ENCODE results near the gene CACNA1H. TPM values are rescaled to one million over a fixed set of nuclear protein-coding genes. Genes with fewer than 3 reads are reported as not detected.

The CACNA1H gene
- total and polyA plus RNA-seq, 2 of the 8 experiments (the other 6 are each of a cell fraction or from before 2014, with no cell fraction given) = 14.0 to 28.7 TPM

DNA sequence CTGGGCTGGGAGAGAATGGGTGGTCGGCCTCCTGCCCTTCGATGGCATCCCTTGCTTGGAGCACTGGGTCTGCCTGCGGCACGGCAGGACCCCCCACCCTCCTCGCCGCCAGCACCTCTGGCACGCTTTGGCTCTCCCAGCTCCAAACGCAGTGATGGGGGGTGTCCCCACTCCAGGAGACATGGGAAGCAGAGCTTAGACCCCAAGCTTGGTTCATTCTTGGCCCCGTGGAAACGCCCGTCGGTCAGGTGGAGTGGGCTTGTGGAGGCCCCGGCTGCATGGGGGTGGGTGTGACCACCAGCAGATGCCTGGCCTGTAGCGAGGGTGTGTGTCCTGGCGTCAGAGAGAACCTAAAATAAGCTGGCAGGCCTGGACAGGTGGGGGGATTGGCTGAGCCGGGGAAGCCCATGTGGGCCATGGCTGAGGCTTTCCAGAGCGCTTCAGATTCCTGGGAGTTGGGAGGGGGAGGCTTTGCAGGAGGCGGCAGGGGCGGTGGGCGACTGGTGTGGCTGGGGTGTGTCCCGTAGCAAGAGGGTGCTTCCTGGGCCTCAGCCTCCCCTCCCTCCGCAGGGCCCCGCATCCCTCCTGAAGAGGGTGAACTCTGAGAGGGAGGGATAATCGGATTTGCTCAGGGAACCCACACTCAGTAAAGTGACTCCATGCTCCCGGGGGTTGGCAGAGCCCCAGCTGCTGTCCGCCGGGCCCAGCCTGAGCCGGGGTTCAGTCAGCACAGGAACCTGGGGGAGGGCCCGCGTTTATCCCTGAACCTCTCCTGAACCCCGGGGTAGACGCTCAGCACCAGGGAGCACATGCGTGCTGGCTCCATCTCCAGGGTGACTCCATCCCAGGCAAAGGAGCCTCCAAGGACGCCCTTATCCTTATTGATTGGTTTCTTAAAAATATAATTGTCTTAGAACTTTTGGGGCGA is 3.4 kb downstream of the CACNA1H start (continued):
- TF ChIP-seq, protein P1, sequence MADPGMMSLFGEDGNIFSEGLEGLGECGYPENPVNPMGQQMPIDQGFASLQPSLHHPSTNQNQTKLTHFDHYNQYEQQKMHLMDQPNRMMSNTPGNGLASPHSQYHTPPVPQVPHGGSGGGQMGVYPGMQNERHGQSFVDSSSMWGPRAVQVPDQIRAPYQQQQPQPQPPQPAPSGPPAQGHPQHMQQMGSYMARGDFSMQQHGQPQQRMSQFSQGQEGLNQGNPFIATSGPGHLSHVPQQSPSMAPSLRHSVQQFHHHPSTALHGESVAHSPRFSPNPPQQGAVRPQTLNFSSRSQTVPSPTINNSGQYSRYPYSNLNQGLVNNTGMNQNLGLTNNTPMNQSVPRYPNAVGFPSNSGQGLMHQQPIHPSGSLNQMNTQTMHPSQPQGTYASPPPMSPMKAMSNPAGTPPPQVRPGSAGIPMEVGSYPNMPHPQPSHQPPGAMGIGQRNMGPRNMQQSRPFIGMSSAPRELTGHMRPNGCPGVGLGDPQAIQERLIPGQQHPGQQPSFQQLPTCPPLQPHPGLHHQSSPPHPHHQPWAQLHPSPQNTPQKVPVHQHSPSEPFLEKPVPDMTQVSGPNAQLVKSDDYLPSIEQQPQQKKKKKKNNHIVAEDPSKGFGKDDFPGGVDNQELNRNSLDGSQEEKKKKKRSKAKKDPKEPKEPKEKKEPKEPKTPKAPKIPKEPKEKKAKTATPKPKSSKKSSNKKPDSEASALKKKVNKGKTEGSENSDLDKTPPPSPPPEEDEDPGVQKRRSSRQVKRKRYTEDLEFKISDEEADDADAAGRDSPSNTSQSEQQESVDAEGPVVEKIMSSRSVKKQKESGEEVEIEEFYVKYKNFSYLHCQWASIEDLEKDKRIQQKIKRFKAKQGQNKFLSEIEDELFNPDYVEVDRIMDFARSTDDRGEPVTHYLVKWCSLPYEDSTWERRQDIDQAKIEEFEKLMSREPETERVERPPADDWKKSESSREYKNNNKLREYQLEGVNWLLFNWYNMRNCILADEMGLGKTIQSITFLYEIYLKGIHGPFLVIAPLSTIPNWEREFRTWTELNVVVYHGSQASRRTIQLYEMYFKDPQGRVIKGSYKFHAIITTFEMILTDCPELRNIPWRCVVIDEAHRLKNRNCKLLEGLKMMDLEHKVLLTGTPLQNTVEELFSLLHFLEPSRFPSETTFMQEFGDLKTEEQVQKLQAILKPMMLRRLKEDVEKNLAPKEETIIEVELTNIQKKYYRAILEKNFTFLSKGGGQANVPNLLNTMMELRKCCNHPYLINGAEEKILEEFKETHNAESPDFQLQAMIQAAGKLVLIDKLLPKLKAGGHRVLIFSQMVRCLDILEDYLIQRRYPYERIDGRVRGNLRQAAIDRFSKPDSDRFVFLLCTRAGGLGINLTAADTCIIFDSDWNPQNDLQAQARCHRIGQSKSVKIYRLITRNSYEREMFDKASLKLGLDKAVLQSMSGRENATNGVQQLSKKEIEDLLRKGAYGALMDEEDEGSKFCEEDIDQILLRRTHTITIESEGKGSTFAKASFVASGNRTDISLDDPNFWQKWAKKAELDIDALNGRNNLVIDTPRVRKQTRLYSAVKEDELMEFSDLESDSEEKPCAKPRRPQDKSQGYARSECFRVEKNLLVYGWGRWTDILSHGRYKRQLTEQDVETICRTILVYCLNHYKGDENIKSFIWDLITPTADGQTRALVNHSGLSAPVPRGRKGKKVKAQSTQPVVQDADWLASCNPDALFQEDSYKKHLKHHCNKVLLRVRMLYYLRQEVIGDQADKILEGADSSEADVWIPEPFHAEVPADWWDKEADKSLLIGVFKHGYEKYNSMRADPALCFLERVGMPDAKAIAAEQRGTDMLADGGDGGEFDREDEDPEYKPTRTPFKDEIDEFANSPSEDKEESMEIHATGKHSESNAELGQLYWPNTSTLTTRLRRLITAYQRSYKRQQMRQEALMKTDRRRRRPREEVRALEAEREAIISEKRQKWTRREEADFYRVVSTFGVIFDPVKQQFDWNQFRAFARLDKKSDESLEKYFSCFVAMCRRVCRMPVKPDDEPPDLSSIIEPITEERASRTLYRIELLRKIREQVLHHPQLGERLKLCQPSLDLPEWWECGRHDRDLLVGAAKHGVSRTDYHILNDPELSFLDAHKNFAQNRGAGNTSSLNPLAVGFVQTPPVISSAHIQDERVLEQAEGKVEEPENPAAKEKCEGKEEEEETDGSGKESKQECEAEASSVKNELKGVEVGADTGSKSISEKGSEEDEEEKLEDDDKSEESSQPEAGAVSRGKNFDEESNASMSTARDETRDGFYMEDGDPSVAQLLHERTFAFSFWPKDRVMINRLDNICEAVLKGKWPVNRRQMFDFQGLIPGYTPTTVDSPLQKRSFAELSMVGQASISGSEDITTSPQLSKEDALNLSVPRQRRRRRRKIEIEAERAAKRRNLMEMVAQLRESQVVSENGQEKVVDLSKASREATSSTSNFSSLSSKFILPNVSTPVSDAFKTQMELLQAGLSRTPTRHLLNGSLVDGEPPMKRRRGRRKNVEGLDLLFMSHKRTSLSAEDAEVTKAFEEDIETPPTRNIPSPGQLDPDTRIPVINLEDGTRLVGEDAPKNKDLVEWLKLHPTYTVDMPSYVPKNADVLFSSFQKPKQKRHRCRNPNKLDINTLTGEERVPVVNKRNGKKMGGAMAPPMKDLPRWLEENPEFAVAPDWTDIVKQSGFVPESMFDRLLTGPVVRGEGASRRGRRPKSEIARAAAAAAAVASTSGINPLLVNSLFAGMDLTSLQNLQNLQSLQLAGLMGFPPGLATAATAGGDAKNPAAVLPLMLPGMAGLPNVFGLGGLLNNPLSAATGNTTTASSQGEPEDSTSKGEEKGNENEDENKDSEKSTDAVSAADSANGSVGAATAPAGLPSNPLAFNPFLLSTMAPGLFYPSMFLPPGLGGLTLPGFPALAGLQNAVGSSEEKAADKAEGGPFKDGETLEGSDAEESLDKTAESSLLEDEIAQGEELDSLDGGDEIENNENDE (IDR thresholded peaks at IDR 0.05; ENCODE audit: insufficient replicate concordance, low read length) = no peak
- TF ChIP-seq BACH1 (IDR thresholded peaks at IDR 0.05; ENCODE audit: low read length) (no peak), RNF2 (IDR thresholded peaks at IDR 0.05; ENCODE audit: borderline replicate concordance, low read depth, low read length, missing control alignments, poor library complexity, severe bottlenecking) (no peak), KDM4A (IDR thresholded peaks at IDR 0.05; ENCODE audit: low read depth, low read length, severe bottlenecking) (no peak)
